ENCODE results near the gene EDARADD.
"Not testable (repeated sequence)": the region's sequence is repeated elsewhere in the genome, so short reads cannot be mapped to it uniquely, and the experiment has no call there.

Gene EDARADD

DNA sequence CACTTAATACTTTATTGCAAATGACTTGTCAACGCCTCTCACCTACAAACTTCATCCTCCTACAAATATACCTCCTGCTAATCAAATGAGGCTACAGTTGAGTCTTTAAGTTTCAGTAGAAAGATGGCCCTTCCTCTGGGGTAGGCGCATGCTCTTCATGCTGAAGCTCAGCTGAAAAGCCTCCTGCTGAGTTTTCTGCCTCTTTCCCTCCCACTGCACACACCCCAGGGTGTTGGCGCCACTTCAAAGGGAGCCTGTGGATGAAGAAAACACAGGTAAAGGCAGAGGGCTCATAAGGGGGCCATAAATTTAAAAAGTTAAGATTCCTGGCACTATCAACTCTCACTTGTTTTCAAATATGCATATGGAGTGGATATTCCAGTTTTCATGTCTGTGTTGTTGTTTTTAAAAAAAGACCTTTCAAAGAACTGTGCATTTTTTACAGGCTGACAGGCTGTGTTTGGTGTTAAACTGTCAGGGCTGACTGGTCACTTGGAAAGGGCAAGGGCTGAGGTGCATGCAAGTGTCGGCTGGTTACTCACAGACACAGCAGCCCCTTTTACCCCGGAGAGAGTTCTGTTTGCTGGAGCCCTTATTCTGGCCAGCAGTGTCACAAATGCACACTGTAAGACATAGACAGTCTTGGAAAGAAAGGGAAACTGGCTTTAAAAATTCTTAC is 86.8 kb downstream of the EDARADD start:
- TF ChIP-seq, protein P1, sequence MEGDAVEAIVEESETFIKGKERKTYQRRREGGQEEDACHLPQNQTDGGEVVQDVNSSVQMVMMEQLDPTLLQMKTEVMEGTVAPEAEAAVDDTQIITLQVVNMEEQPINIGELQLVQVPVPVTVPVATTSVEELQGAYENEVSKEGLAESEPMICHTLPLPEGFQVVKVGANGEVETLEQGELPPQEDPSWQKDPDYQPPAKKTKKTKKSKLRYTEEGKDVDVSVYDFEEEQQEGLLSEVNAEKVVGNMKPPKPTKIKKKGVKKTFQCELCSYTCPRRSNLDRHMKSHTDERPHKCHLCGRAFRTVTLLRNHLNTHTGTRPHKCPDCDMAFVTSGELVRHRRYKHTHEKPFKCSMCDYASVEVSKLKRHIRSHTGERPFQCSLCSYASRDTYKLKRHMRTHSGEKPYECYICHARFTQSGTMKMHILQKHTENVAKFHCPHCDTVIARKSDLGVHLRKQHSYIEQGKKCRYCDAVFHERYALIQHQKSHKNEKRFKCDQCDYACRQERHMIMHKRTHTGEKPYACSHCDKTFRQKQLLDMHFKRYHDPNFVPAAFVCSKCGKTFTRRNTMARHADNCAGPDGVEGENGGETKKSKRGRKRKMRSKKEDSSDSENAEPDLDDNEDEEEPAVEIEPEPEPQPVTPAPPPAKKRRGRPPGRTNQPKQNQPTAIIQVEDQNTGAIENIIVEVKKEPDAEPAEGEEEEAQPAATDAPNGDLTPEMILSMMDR (IDR thresholded peaks at IDR 0.05; ENCODE audit: low read depth, low read length, missing control alignments), result no peak
- H3K4me3 ChIP-seq (ENCODE audit: low read depth, low read length), result no peak overlapping the region
- no peak for DNase-seq (ENCODE audit: low read depth)

DNA sequence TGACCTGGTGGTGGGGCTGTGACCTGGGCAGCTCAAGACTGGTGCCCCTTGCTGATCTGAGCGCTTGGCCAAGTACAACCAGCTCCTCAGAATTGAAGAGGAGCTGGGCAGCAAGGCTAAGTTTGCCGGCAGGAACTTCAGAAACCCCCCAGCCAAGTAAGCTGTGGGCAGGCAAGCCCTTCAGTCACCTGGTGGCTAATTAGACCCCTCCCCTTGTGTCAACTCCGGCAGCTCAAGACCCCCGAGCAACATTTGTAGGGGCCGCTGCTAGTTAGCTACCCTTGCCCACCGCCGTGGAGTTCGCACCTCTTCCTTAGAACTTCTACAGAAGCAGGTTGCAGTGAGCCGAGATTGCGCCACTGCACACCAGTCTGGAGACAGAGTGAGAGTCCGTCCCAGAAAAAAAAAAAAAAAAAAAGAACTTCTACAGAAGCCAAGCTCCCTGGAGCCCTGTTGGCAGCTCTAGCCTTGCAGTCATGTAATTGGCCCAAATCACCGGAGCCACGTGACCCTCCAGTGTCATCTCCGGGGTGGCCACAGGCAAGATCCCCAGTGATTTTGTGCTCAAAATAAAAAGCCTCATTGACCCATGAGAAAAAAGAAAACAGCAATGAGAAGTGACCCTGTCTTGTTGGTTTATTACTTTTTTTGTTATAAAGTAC is 90.4 kb downstream of the EDARADD start:
- no peak overlapping the region for H3K4me3 ChIP-seq (ENCODE audit: low read depth, low read length)
- no peak for DNase-seq (ENCODE audit: low read depth)
- TF ChIP-seq, protein P1 (IDR thresholded peaks at IDR 0.05; ENCODE audit: low read depth, low read length, missing control alignments), result no peak

DNA sequence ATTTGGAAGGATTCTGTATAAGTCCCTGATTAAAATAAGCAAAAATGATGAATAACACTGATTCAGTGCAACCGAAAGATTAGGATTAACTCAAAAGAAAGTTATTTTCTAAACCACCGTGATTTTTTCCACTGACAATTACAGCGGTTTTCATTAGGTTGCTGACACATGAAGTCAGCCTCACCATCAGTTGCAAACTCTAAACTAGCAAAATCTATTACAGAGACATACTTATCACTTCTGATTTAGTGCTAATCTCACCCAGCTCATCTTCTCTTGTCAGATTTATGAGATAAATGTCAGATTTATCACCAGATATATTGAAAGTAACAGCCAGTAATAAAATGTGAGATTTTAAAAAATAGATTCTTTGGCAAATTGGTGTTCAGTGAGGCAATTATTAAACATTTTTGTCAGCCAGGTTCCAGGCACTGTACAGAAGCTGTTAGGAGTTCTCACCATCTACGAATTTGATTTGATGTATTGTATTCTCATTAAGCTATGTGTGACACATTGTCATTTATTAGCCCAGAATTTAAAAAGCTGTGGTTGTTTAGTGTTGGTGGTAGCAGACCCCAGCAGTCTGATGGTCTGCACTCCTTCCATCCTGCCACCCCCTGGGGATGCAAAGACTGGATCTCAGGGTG is 92.4 kb downstream of the EDARADD start:
- DNase-seq (ENCODE audit: low read depth), result no peak
- no peak overlapping the region for H3K4me3 ChIP-seq (ENCODE audit: low read depth, low read length)
- TF ChIP-seq, protein P1 (IDR thresholded peaks at IDR 0.05; ENCODE audit: low read depth, low read length, missing control alignments), result no peak

DNA sequence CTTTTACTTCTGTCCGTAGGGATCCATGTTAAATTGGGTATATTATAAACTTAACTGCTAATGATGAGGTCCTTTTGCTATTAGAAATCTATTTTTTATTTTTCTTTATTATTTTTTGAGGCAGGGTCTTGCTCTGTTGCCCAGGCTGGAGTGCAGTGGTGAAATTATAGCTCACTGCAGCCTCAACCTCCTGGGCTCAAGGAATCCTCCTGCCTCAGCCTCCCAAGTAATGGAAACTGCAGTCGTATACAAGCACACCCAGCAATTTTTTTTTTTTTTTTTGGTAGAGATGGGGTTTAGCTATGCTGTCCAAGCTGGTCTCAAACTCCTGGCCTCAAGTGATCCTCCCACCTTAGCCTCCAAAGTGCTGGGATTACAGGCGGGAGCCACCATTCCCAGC is 95.1 kb downstream of the EDARADD start:
- DNase-seq (ENCODE audit: low read depth); H3K4me3 ChIP-seq (ENCODE audit: low read depth, low read length): not testable (repeated sequence)

DNA sequence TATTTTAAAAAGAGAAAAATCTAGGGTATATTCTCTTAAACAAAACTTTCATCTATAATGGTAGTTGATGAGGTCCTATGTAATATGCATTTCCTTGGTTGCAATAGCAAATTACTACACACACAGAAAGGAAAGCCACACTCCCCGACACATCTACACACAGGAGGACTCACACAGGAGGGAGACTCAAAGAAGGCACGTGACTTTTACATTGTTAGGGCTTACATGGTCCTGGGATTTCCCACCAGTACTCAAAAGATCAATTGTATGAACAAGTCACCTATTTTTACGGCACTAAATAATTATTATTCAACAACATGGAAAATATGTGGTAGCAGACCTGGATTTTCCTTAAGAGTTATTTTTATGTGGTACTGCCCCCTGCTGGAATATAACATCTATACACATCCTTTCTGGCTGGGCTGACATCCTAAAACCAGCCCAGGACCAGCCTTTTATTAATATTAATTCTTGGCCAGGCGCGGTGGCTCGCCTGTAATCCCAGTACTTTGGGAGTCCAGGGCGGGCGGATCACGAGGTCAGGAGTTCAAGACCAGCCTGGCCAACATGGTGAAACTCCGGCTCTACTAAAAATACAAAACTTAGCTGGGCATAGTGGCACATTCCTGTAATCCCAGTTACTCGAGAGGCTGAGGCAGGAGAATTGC is 95.8 kb downstream of the EDARADD start:
- TF ChIP-seq, protein P1 (IDR thresholded peaks at IDR 0.05; ENCODE audit: low read depth, low read length, missing control alignments), result peak; percentile 44
- DNase-seq (ENCODE audit: low read depth), result no peak
- H3K4me3 ChIP-seq (ENCODE audit: low read depth, low read length), result no peak overlapping the region

DNA sequence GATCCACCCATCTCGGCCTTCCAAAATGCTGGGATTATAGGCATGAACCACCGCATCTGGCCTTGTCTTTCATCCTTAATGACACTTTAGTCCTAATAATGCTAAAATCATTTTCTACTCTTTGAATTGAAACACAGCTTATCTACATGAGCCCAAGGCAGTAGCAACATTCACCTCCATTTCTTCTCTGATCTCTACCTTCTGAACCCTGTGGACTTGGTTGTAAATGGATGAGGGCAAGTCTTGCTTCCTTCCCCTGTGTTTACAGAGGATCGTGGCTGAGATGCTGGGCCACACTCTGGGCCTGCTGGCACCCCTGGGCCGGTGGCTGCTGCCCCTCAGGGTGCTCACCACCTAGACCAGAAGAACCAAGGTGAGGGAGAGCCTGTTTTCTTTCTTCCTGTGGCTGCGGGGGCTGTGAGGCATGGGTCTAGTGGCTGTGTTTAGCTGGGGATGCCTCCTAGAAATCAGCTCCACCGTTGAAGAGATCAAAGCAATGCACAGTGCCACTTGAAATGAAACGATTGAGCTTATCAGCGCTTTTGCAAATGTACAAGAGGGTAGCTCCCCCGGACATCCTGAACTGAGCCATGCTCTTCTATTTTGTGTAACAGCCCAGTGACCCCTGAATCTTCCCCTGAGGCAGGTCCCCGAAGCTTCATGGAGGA is 97.5 kb downstream of the EDARADD start:
- no peak for DNase-seq (ENCODE audit: low read depth)
- TF ChIP-seq, protein P1 (IDR thresholded peaks at IDR 0.05; ENCODE audit: low read depth, low read length, missing control alignments), result no peak
- no peak overlapping the region for H3K4me3 ChIP-seq (ENCODE audit: low read depth, low read length)

DNA sequence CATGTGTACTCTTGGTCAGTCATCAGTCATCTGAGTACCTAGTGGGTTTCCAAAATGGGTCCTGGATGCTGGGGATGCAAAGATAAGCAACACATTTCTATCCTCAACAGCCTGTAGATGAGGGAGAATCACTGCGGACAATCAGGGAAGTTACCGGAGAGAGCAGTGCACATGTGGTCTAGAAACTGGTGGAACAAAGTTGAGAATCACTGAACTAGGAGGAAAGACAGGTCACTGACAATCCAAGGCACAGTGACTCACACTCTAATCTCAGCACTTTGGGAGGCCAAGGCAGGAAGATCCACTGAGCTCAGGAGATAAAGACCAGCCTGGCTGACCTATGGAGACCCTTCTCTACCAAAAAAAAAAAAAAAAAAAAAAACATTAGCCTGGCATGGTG is 98.3 kb downstream of the EDARADD start:
- TF ChIP-seq, protein P1 (IDR thresholded peaks at IDR 0.05; ENCODE audit: low read depth, low read length, missing control alignments), result no peak
- H3K4me3 ChIP-seq (ENCODE audit: low read depth, low read length), result no peak overlapping the region
- no peak for DNase-seq (ENCODE audit: low read depth)

Measured in GM12864 (cell line).